ENCODE results near the gene CELF4.

CELF4 gene

DNA sequence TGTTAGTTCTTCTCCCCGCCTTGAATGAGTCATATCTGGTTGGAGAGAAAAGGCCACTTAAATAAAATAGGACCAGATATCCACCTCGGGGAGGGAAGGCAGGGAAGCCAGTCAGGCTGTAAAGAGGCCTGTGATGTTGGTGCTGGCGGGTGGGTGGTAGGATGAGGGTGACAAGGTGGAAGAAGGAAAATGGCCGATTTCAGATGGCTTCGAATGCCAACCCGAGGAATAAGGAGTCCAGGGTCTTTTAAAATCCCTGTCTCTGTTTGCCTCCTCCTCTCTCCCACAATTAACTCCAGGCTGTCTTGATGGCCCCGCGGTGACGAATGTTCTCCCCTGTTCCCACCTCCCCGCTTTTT is 41.5 kb downstream of the CELF4 start:
- no peak for TF ChIP-seq TAF1 (IDR thresholded peaks at IDR 0.05; ENCODE audit: low read depth)
- TF ChIP-seq, protein P1, sequence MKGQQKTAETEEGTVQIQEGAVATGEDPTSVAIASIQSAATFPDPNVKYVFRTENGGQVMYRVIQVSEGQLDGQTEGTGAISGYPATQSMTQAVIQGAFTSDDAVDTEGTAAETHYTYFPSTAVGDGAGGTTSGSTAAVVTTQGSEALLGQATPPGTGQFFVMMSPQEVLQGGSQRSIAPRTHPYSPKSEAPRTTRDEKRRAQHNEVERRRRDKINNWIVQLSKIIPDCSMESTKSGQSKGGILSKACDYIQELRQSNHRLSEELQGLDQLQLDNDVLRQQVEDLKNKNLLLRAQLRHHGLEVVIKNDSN (IDR thresholded peaks at IDR 0.05) = no peak
- TF ChIP-seq TCF12 (IDR thresholded peaks at IDR 0.05; ENCODE audit: low read depth) = no peak
- no peak for TF ChIP-seq CREB1 (IDR thresholded peaks at IDR 0.05; ENCODE audit: low read depth)
- TF ChIP-seq RAD21 (IDR thresholded peaks at IDR 0.05; ENCODE audit: low read depth) = no peak

DNA sequence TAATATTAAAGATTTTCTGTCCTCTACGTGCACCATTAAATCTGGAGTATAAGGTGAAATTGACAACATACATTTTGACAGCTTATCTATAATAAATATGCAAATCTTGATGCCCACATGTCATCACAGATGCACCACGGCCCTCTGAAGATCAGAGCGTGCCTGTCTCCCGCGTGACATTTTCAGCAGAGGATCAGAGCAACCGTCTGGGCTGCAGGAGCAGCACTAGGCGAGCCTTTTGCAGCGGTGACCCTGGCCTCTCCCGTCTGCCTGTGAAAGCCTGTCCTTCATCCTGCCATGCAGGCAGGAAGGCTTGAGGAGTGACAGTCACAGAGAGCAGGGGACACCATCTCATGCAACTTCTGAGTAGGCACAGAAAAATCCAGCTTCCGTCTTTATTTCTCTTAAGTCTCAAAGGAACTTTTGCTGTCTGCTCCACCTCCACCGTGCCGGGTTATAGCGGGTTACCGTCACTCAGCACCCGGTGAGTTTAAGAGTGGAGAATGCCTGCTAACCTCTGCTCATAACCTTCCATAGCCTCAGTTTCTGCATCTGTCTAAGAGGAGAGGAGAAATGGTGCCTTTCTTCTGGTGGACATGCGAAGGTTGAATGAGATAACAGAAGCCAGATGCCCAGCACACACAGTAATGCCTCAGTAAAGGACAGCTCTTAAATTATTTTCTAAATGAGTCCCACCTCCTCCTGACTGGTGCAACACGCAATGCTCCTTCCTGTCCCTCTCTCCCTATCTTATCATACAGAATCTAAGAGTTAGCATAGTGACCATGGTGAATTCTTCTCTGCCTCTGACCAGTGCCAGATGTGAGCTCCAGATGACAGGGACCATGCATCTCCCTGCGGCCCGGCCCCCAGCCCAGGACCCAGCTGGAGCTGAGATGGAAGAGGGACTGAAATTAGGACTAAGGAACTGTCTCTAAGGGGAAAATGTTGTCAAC is 43.8 kb downstream of the CELF4 start:
- TF ChIP-seq CEBPB (IDR thresholded peaks at IDR 0.05) (no peak), TAF1 (IDR thresholded peaks at IDR 0.05; ENCODE audit: low read depth) (no peak), EGR1 (IDR thresholded peaks at IDR 0.05) (no peak)

DNA sequence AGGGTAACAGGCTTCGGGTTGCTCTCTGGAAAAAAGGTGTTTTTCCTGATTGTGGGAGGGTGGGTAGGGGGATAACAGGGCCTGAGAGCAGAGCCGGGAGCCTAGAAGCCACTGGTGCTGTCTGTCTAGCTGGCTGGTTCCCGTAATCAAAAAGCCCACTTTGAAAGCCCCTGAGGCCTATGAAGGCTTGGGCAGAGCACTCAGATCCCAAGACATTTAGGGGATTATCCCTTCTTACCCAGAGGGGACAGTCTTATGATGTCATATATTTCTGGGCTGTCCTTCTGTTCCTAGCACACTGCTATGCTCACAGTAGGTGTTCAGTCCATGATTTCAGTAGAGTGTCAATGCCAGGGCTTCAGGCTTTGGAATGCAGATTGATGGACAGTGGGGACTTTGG is 45.1 kb downstream of the CELF4 start:
- no peak for TF ChIP-seq CEBPB (IDR thresholded peaks at IDR 0.05)
- TF ChIP-seq RAD21 (IDR thresholded peaks at IDR 0.05; ENCODE audit: low read depth) = no peak
- no peak for TF ChIP-seq FOXM1 (IDR thresholded peaks at IDR 0.05; ENCODE audit: borderline replicate concordance, low read depth)
- TF ChIP-seq YY1 (IDR thresholded peaks at IDR 0.05; ENCODE audit: low read depth) = no peak
- no peak for TF ChIP-seq EGR1 (IDR thresholded peaks at IDR 0.05)
- no peak for TF ChIP-seq EP300 (IDR thresholded peaks at IDR 0.05; ENCODE audit: borderline replicate concordance)
- no peak for TF ChIP-seq MAX (IDR thresholded peaks at IDR 0.05)
- no peak for TF ChIP-seq CREB1 (IDR thresholded peaks at IDR 0.05; ENCODE audit: low read depth)
- TF ChIP-seq, protein P1 (IDR thresholded peaks at IDR 0.05) = no peak
- TF ChIP-seq TCF12 (IDR thresholded peaks at IDR 0.05; ENCODE audit: low read depth) = no peak

- TF ChIP-seq TAF1 (IDR thresholded peaks at IDR 0.05; ENCODE audit: low read depth) = no peak
- TF ChIP-seq EP300 (IDR thresholded peaks at IDR 0.05; ENCODE audit: borderline replicate concordance) = no peak
Observed at GRCh38 chr18:37519510-37520135, 46.0 kb downstream of the CELF4 start.

DNA sequence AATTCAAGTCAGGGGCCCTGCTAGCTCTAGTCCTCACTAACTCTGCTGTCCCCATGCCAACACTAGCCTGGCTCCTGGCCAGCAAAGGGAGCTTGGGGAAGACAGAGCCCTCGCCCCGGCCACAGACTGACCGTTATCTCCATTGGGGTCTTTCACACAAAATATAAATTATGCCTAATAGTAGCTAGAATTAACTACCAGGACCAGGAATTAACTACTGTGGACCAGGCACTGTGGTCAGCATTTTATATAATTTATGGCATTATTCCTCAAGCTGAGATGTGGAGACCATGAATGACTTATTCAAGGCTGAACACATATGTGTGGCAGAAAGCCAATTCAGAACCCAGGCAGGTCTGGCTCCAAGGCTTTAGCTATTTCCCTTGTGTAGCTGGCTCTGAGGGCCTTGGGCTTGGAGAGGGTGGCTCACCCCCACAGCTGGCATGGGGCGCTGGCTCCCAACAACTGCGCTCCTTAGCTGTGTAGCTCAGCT is 49.2 kb downstream of the CELF4 start:
- TF ChIP-seq YY1 (IDR thresholded peaks at IDR 0.05; ENCODE audit: low read depth) (no peak), RAD21 (IDR thresholded peaks at IDR 0.05; ENCODE audit: low read depth) (no peak), TCF12 (IDR thresholded peaks at IDR 0.05; ENCODE audit: low read depth) (no peak), EP300 (IDR thresholded peaks at IDR 0.05; ENCODE audit: borderline replicate concordance) (no peak), MAX (IDR thresholded peaks at IDR 0.05) (no peak), EGR1 (IDR thresholded peaks at IDR 0.05) (no peak), CEBPB (IDR thresholded peaks at IDR 0.05) (no peak), CREB1 (IDR thresholded peaks at IDR 0.05; ENCODE audit: low read depth) (no peak), TAF1 (IDR thresholded peaks at IDR 0.05; ENCODE audit: low read depth) (no peak), NFIC (IDR thresholded peaks at IDR 0.05) (no peak), ZBTB7A (IDR thresholded peaks at IDR 0.05; ENCODE audit: low read depth) (no peak), FOXM1 (IDR thresholded peaks at IDR 0.05; ENCODE audit: borderline replicate concordance, low read depth) (no peak), TEAD4 (IDR thresholded peaks at IDR 0.05) (no peak)
- TF ChIP-seq, protein P2, sequence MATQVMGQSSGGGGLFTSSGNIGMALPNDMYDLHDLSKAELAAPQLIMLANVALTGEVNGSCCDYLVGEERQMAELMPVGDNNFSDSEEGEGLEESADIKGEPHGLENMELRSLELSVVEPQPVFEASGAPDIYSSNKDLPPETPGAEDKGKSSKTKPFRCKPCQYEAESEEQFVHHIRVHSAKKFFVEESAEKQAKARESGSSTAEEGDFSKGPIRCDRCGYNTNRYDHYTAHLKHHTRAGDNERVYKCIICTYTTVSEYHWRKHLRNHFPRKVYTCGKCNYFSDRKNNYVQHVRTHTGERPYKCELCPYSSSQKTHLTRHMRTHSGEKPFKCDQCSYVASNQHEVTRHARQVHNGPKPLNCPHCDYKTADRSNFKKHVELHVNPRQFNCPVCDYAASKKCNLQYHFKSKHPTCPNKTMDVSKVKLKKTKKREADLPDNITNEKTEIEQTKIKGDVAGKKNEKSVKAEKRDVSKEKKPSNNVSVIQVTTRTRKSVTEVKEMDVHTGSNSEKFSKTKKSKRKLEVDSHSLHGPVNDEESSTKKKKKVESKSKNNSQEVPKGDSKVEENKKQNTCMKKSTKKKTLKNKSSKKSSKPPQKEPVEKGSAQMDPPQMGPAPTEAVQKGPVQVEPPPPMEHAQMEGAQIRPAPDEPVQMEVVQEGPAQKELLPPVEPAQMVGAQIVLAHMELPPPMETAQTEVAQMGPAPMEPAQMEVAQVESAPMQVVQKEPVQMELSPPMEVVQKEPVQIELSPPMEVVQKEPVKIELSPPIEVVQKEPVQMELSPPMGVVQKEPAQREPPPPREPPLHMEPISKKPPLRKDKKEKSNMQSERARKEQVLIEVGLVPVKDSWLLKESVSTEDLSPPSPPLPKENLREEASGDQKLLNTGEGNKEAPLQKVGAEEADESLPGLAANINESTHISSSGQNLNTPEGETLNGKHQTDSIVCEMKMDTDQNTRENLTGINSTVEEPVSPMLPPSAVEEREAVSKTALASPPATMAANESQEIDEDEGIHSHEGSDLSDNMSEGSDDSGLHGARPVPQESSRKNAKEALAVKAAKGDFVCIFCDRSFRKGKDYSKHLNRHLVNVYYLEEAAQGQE (IDR thresholded peaks at IDR 0.05; ENCODE audit: low read depth) = no peak
- TF ChIP-seq, protein P1 (IDR thresholded peaks at IDR 0.05) = no peak

GRCh38 chr18:37514953-37515352 is 50.6 kb downstream of the CELF4 start:
- no peak for TF ChIP-seq TEAD4 (IDR thresholded peaks at IDR 0.05)
- TF ChIP-seq MAX (IDR thresholded peaks at IDR 0.05) = no peak
- no peak for TF ChIP-seq FOXM1 (IDR thresholded peaks at IDR 0.05; ENCODE audit: borderline replicate concordance, low read depth)
- TF ChIP-seq NFIC (IDR thresholded peaks at IDR 0.05) = no peak
- no peak for TF ChIP-seq CREB1 (IDR thresholded peaks at IDR 0.05; ENCODE audit: low read depth)
- TF ChIP-seq, protein P2 (IDR thresholded peaks at IDR 0.05; ENCODE audit: low read depth) = no peak
- TF ChIP-seq, protein P1 (IDR thresholded peaks at IDR 0.05) = no peak
- TF ChIP-seq YY1 (IDR thresholded peaks at IDR 0.05; ENCODE audit: low read depth) = no peak
- no peak for TF ChIP-seq CEBPB (IDR thresholded peaks at IDR 0.05)
- TF ChIP-seq RAD21 (IDR thresholded peaks at IDR 0.05; ENCODE audit: low read depth) = no peak
- TF ChIP-seq EGR1 (IDR thresholded peaks at IDR 0.05) = no peak

All from Ishikawa (cell line).